Measurements from ENCODE around the gene CAV1.

DNA sequence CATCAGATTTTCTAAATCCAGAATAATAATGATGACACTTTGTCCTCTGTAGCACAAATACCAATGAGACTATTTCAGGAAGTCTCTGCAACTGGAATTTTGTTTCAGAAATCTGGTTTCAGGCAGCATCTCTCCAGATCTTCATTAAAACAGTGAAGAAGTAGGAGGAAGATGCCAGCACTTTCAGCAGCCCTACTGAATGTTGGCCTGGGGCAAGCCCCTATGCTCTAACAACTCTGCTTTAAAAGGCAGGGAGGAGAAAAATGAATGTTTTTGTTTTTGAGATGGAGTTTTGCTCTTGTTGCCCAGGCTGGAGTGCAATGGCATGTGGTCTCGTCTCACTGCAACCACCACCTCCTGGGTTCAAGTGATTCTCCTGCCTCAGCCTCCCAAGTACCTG, 7.2 kb upstream of the CAV1 start:
- TF ChIP-seq, protein P1, sequence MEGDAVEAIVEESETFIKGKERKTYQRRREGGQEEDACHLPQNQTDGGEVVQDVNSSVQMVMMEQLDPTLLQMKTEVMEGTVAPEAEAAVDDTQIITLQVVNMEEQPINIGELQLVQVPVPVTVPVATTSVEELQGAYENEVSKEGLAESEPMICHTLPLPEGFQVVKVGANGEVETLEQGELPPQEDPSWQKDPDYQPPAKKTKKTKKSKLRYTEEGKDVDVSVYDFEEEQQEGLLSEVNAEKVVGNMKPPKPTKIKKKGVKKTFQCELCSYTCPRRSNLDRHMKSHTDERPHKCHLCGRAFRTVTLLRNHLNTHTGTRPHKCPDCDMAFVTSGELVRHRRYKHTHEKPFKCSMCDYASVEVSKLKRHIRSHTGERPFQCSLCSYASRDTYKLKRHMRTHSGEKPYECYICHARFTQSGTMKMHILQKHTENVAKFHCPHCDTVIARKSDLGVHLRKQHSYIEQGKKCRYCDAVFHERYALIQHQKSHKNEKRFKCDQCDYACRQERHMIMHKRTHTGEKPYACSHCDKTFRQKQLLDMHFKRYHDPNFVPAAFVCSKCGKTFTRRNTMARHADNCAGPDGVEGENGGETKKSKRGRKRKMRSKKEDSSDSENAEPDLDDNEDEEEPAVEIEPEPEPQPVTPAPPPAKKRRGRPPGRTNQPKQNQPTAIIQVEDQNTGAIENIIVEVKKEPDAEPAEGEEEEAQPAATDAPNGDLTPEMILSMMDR (conservative IDR thresholded peaks at IDR 0.05; ENCODE audit: low read length) = no peak
- no peak for TF ChIP-seq EZH2phosphoT487 (IDR thresholded peaks at IDR 0.05; ENCODE audit: borderline replicate concordance)
